LNCaP clone FGC (cell line): ENCODE results near the gene SMAD3.

Experiments
- DNase-seq: peaks from one replicate; pipeline ENCODE4 v3.0.0-alpha.2; 2011; ENCODE audit warnings: low read depth
- H3K4me3 ChIP-seq: 2 replicates; pipeline ENCODE4 v1.5.1; 2011; ENCODE audit warnings: mild to moderate bottlenecking, low read depth, low read length, control low read depth
- CTCF ChIP-seq: IDR thresholded peaks from 2 replicates; pipeline ENCODE4 v1.5.1; 2012; ENCODE audit warnings: mild to moderate bottlenecking; ENCODE audit not compliant: control insufficient read depth, insufficient read depth; ENCODE audit errors: extremely low read depth

The SMAD3 gene

GRCh38 chr15:67021455-67021854, 43.9 kb upstream of the SMAD3 start:
- TF ChIP-seq CTCF = no peak
- H3K4me3 ChIP-seq = no peak overlapping the region
- DNase-seq = no peak

- no peak for TF ChIP-seq CTCF
- H3K4me3 ChIP-seq = no peak overlapping the region
- no peak for DNase-seq
These were observed 42.8 kb upstream of the SMAD3 start for GRCh38 chr15:67022587-67023105.

- TF ChIP-seq CTCF = no peak
- no peak for DNase-seq
These were observed 41.7 kb upstream of the SMAD3 start for GRCh38 chr15:67023517-67024313.

GRCh38 chr15:67024314-67024997, 40.9 kb upstream of the SMAD3 start:
- H3K4me3 ChIP-seq = no peak overlapping the region
- peak; percentile 41 for DNase-seq
- no peak for TF ChIP-seq CTCF

More at GRCh38 chr15:67023517-67024313, 41.7 kb upstream of the SMAD3 start:
- H3K4me3 ChIP-seq = no peak overlapping the region

GRCh38 chr15:67024998-67025368, 40.4 kb upstream of the SMAD3 start:
- no peak for DNase-seq
- no peak for TF ChIP-seq CTCF
- H3K4me3 ChIP-seq = no peak overlapping the region

- TF ChIP-seq CTCF = no peak
- no peak for DNase-seq
- no peak overlapping the region for H3K4me3 ChIP-seq
These were observed 39.4 kb upstream of the SMAD3 start for GRCh38 chr15:67025719-67026609.
